ENCODE measurements around the gene RHOH. TPM values are rescaled to one million over a fixed set of nuclear protein-coding genes. Genes with fewer than 3 reads are reported as not detected.
"Not testable (repeated sequence)": the region's sequence is repeated elsewhere in the genome, so short reads cannot be mapped to it uniquely, and the experiment has no call there.

Gene RHOH
- total RNA-seq, 1 donor from 2014 or later = not detected

GRCh38 chr4:40292313-40292759 is 95.5 kb downstream of the RHOH start:
- DNase-seq (ENCODE audit: low read depth in 2 of 2) = peak; percentile 48 to 57

DNA sequence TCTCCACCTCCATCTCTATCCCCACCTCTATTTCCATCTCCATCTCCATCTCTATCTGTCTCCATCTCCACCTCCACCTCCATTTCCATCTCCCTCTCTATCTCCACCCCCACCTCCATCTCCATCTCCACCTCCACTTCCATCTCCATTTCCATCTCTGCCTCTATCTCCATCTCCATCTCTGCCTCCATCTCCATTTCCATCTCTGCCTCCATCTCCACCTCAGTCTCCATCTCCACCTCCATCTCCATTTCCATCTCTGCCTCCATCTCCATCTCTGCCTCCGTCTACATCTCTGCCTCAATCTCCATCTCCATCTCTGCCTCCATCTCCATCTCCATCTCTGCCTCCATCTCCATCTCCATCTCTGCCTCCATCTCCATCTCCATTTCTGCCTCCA is 97.5 kb downstream of the RHOH start:
- DNase-seq (ENCODE audit: low read depth in 2 of 2) = no peak

GRCh38 chr4:40295030-40295429 is 98.2 kb downstream of the RHOH start:
- DNase-seq (ENCODE audit: low read depth in 2 of 2) = not testable (repeated sequence)

- DNase-seq (ENCODE audit: low read depth in 2 of 2) = no peak
Measured at GRCh38 chr4:40295572-40295971, 98.7 kb downstream of the RHOH start.

Other genes starting within 250 kb of the RHOH start
- 35.1 and 52.8 TPM in 2 replicates for gene PDS5A, start 219.1 kb upstream of the RHOH start, total RNA-seq
- 4.6 and 5.6 TPM in 2 replicates for gene N4BP2, start 140.2 kb upstream of the RHOH start, total RNA-seq
- not detected in 2 replicates for gene CHRNA9, start 138.3 kb downstream of the RHOH start, total RNA-seq